Liver (tissue), 5 donors: ENCODE results near the gene TIRAP. TPM values are rescaled to one million over a fixed set of nuclear protein-coding genes. Genes with fewer than 3 reads are reported as not detected.

Experiments used
- polyA plus RNA-seq, 2 donors: library from polyadenylated mRNA; stranded (reverse) in 1 of 2; unstranded in 1 of 2; fragments of 200-250 nt in 1 of 2; fragments of >200 nt in 1 of 2; fragmentation: Nextera tagmentation in 1 of 2; extraction: Ambion mirVana in 1 of 2; gene quantifications; one replicate each; pipeline versions ENCODE4 v1.2.1 to v1.2.3, GENCODE V29; 2013 to 2015
- small RNA-seq: library from RNA; depleted of rRNA; stranded (forward); fragments of <200 nt; gene quantifications from one replicate; pipeline ENCODE3, GENCODE V24; 2014
- total RNA-seq, 2 donors: library from RNA; depleted of rRNA; stranded (reverse); fragments of >200 nt; gene quantifications; one replicate each; pipeline ENCODE4 v1.2.3, GENCODE V29; 2014
- donor health status: healthy.
- donor health status: healthy.
- donor health status: healthy.

Gene TIRAP
- total and polyA plus RNA-seq, 4 donors: 3.9 to 9.5 (median 6.4) TPM

Small RNA genes lying within 50 kb of the gene (small RNA-seq; reads per million reads assigned to genes)
- not detected for gene RN7SL351P

Other genes starting within 250 kb of the TIRAP start
- gene CDON, start 220.2 kb upstream of the TIRAP start, total RNA-seq: 1 to 10 TPM; 7.1 to 7.4 TPM
- gene CDON, start 220.2 kb upstream of the TIRAP start, polyA plus RNA-seq: under 1 TPM; 0.69 to 0.85 TPM
- gene RPUSD4, start 71.4 kb upstream of the TIRAP start, total RNA-seq: 10 to 100 TPM; 20.5 to 23.7 TPM
- 10 to 100 TPM in 1 of 2 donors, 1 to 10 TPM in 1; 9.4 to 13.8 TPM for gene RPUSD4, start 71.4 kb upstream of the TIRAP start, polyA plus RNA-seq
- 10 to 100 TPM in 1 of 2 donors, 1 to 10 TPM in 1; 6.5 to 12.0 TPM for gene FAM118B, start 71.3 kb upstream of the TIRAP start, total RNA-seq
- 1 to 10 TPM; 3.7 to 6.6 TPM for gene FAM118B, start 71.3 kb upstream of the TIRAP start, polyA plus RNA-seq
- gene SRPRA, start 14.2 kb upstream of the TIRAP start, total RNA-seq: 100 to 1,000 TPM in 1 of 2 donors, 10 to 100 TPM in 1; 28.7 to 138 TPM
- gene SRPRA, start 14.2 kb upstream of the TIRAP start, polyA plus RNA-seq: 100 to 1,000 TPM in 1 of 2 donors, 10 to 100 TPM in 1; 66.4 to 143 TPM
- gene FOXRED1, start 13.9 kb upstream of the TIRAP start, total RNA-seq: 10 to 100 TPM; 24.0 to 38.9 TPM
- 10 to 100 TPM; 29.5 to 30.2 TPM for gene FOXRED1, start 13.9 kb upstream of the TIRAP start, polyA plus RNA-seq
- gene DCPS, start 21.0 kb downstream of the TIRAP start, total RNA-seq: 10 to 100 TPM in 1 of 2 donors, 1 to 10 TPM in 1; 5.6 to 10.7 TPM
- 10 to 100 TPM; 27.3 to 61.0 TPM for gene DCPS, start 21.0 kb downstream of the TIRAP start, polyA plus RNA-seq
- gene ST3GAL4, start 72.6 kb downstream of the TIRAP start, total RNA-seq: 10 to 100 TPM in 1 of 2 donors, 1 to 10 TPM in 1; 7.4 to 18.4 TPM
- 10 to 100 TPM in 1 of 2 donors, 1 to 10 TPM in 1; 4.5 to 13.7 TPM for gene ST3GAL4, start 72.6 kb downstream of the TIRAP start, polyA plus RNA-seq